Measurements from ENCODE around the gene DHH. TPM values are rescaled to one million over a fixed set of nuclear protein-coding genes. Genes with fewer than 3 reads are reported as not detected.
A peak's percentile ranks its signal among the peaks of the same experiment; 100 is the strongest.
"Not testable (repeated sequence)": the region's sequence is repeated elsewhere in the genome, so short reads cannot be mapped to it uniquely, and the experiment has no call there.

DHH gene
- total RNA-seq, 2 experiments from 2014 or later, result 0.08 to 0.20 TPM

- Mint-ChIP-seq H3K27ac (peak overlapping the region; percentile 97), H3K9me3 (no peaks in the 10 kb centered on the region), H3K27me3 (no peaks in the 10 kb centered on the region), H3K36me3 (ENCODE audit: low read depth) (peaks cover 50% of the 10 kb centered on the region), H3K4me1 (peaks cover 54% of the 10 kb centered on the region), H3K4me3 (peak overlapping the region; percentile 96)
- peak; percentile 92 for DNase-seq
- ChIA-PET POLR2A (interaction anchor here (0.7 to 6.7 kb wide), 80 partner anchors 8 to 1121 kb away, joined by 3 to 261 read pairs (median 5); partner anchors contain the start of genes DDN, DDX23, DHH and KANSL2), CTCF (interaction anchor here (0.6 to 4.1 kb wide), 35 partner anchors 9 to 236 kb away, joined by 3 to 44 read pairs (median 4); partner anchors contain the start of genes LMBR1L, RHEBL1, TROAP and TUBA1A)
Measured at GRCh38 chr12:49130151-49131050, 35.8 kb upstream of the DHH start.

GRCh38 chr12:49129332-49130150, 34.9 kb upstream of the DHH start:
- POLR2A ChIA-PET, result interaction anchor here (0.8 to 6.7 kb wide), 35 partner anchors 10 to 438 kb away, joined by 3 to 261 read pairs (median 11); partner anchors contain the start of genes DDN, DDX23, DHH and KMT2D
- no peaks in the 10 kb centered on the region for H3K9me3 Mint-ChIP-seq
- peak overlapping the region; percentile 97 for H3K27ac Mint-ChIP-seq
- H3K36me3 Mint-ChIP-seq (ENCODE audit: low read depth), result peaks cover 50% of the 10 kb centered on the region
- no peaks in the 10 kb centered on the region for H3K27me3 Mint-ChIP-seq
- peaks cover 54% of the 10 kb centered on the region for H3K4me1 Mint-ChIP-seq
- CTCF ChIA-PET, result interaction anchor here (0.7 to 4.1 kb wide), 17 partner anchors 8 to 151 kb away, joined by 3 to 44 read pairs (median 4); partner anchors contain the start of genes LMBR1L, RHEBL1, TUBA1A and WNT1
- peak overlapping the region; percentile 96 for H3K4me3 Mint-ChIP-seq
- DNase-seq, result no peak

DNA sequence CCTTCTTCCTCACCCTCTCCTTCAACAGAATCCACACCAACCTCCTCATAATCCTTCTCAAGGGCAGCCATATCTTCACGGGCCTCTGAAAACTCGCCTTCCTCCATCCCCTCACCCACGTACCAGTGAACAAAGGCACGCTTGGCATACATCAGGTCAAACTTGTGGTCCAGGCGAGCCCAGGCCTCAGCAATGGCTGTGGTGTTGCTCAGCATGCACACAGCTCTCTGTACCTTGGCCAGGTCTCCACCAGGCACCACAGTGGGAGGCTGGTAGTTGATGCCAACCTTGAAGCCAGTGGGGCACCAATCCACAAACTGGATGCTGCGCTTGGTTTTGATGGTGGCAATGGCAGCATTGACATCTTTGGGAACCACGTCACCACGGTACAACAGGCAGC, 33.4 kb upstream of the DHH start:
- Mint-ChIP-seq H3K4me3 (peak overlapping the region; percentile 37), H3K4me1 (peaks cover 43% of the 10 kb centered on the region), H3K36me3 (ENCODE audit: low read depth) (peaks cover 50% of the 10 kb centered on the region)
- CTCF ChIA-PET, result interaction anchor here (0.8 to 1.2 kb wide), 3 partner anchors 17 to 60 kb away, joined by 3 read pairs; partner anchors contain the start of genes LMBR1L and RHEBL1
- not testable (repeated sequence) for H3K9me3 Mint-ChIP-seq, DNase-seq, H3K27me3 Mint-ChIP-seq, H3K27ac Mint-ChIP-seq
- POLR2A ChIA-PET, result interaction anchor here (0.8 to 6.7 kb wide), 13 partner anchors 11 to 195 kb away, joined by 3 to 74 read pairs (median 4); partner anchors contain the start of genes DHH, LMBR1L, RHEBL1 and TROAP

- no peaks in the 10 kb centered on the region for H3K9me3 Mint-ChIP-seq
- CTCF ChIA-PET, result interaction anchor here (0.8 to 1.2 kb wide), 4 partner anchors 7 to 61 kb away, joined by 3 read pairs; partner anchors contain the start of genes LMBR1L and RHEBL1
- peak overlapping the region; percentile 17 for H3K27ac Mint-ChIP-seq
- H3K4me3 Mint-ChIP-seq, result peak overlapping the region; percentile 37
- no peak for DNase-seq
- peaks cover 35% of the 10 kb centered on the region for H3K4me1 Mint-ChIP-seq
- H3K27me3 Mint-ChIP-seq, result no peaks in the 10 kb centered on the region
- POLR2A ChIA-PET, result interaction anchor here (0.6 to 6.7 kb wide), 15 partner anchors 10 to 210 kb away, joined by 3 to 74 read pairs (median 4); partner anchors contain the start of genes C1QL4, DHH, LMBR1L and RHEBL1
- peaks cover 50% of the 10 kb centered on the region for H3K36me3 Mint-ChIP-seq (ENCODE audit: low read depth)
Measured at GRCh38 chr12:49126852-49127763, 32.5 kb upstream of the DHH start.

DNA sequence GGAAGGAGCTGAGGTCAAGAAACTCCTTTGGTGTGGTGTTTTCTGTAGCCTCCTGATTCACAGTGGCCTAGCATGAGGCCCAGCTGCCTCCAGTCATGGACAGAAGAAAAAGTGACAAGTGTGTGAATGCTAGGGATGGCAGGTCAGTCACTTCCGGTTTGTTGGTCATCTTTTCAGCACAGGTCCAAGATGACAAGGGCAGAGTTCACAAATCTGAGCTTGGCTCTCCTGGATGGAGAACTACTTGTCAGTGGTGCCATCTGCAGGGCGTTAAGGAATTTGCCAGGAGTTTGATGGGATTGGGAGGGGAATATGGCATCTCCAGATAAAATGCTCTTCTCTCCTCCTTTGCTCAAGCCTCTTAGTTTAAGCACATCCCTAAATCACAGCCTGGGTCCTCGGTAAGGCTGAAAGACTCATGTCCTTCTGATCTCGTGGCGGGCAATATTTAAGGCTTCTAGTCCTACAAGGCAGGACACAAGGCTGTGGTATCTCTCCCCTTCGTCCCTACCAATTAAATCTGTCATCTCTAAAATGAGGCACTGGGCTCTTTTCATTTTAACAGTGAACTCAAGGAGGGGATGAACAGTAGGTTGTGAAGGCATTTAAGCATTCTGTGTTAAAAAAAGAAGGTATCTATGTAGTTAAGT, 26.6 kb upstream of the DHH start:
- Mint-ChIP-seq H3K27ac (no peak overlapping the region), H3K4me1 (no peaks in the 10 kb centered on the region), H3K4me3 (no peak overlapping the region), H3K36me3 (ENCODE audit: low read depth) (peaks cover 4% of the 10 kb centered on the region), H3K27me3 (peaks cover 3% of the 10 kb centered on the region), H3K9me3 (no peaks in the 10 kb centered on the region)
- DNase-seq, result no peak
- ChIA-PET POLR2A (interaction anchor here (1.0 to 4.4 kb wide), 2 partner anchors 10 to 13 kb away, joined by 3 to 43 read pairs; partner anchors contain the start of gene TUBA1B), CTCF (interaction anchor here (0.7 kb wide), 1 partner anchor 9 kb away, joined by 3 read pairs; no protein-coding TSS in a partner anchor)

GRCh38 chr12:49111206-49111605, 16.6 kb upstream of the DHH start:
- ChIA-PET POLR2A (interaction anchor here (1.0 to 6.7 kb wide), 12 partner anchors 9 to 77 kb away, joined by 3 to 132 read pairs (median 8); partner anchors contain the start of genes DHH, RHEBL1, TUBA1A and TUBA1B), CTCF (interaction anchor here (1.0 to 5.8 kb wide), 17 partner anchors 9 to 124 kb away, joined by 3 to 46 read pairs (median 5); partner anchors contain the start of genes DHH, RHEBL1 and TUBA1B)
- peak overlapping the region; percentile 88 for H3K4me3 Mint-ChIP-seq
- DNase-seq, result no peak
- H3K27me3 Mint-ChIP-seq, result peaks cover 2% of the 10 kb centered on the region
- peaks cover 29% of the 10 kb centered on the region for H3K4me1 Mint-ChIP-seq
- peak overlapping the region; percentile 82 for H3K27ac Mint-ChIP-seq
- H3K9me3 Mint-ChIP-seq, result no peaks in the 10 kb centered on the region
- peaks cover 10% of the 10 kb centered on the region for H3K36me3 Mint-ChIP-seq (ENCODE audit: low read depth)

- Mint-ChIP-seq H3K4me1 (peaks cover 31% of the 10 kb centered on the region), H3K36me3 (ENCODE audit: low read depth) (peaks cover 11% of the 10 kb centered on the region), H3K4me3 (peak within 1 kb of the TSS; percentile 88), H3K9me3 (no peaks in the 10 kb centered on the region), H3K27me3 (peaks cover 2% of the 10 kb centered on the region), H3K27ac (peak within 1 kb of the TSS; percentile 82)
- DNase-seq, result peak; percentile 97
- ChIA-PET CTCF (interaction anchor here (1.0 to 5.8 kb wide), 18 partner anchors 10 to 125 kb away, joined by 3 to 46 read pairs (median 5); partner anchors contain the start of genes DHH, RHEBL1 and TUBA1B), POLR2A (interaction anchor here (0.8 to 6.7 kb wide), 16 partner anchors 9 to 154 kb away, joined by 3 to 132 read pairs (median 8); partner anchors contain the start of genes DHH, RHEBL1, TUBA1A and TUBA1B)
Measured at GRCh38 chr12:49110464-49111155, 16.0 kb upstream of the DHH start, which contains the start of gene LMBR1L. TSS of gene LMBR1L (minus strand) at chr12:49110847. CDS start at chr12:49110555, 292 bp downstream.

- ChIA-PET POLR2A (interaction anchor here (0.8 to 6.7 kb wide), 16 partner anchors 9 to 155 kb away, joined by 3 to 132 read pairs (median 8); partner anchors contain the start of genes DHH, RHEBL1, TUBA1A and TUBA1B), CTCF (interaction anchor here (1.0 to 5.8 kb wide), 14 partner anchors 10 to 125 kb away, joined by 3 to 46 read pairs (median 5); partner anchors contain the start of genes DHH, RHEBL1 and TUBA1B)
- Mint-ChIP-seq H3K4me3 (peak overlapping the region; percentile 88), H3K27me3 (no peaks in the 10 kb centered on the region), H3K4me1 (peaks cover 31% of the 10 kb centered on the region), H3K27ac (peak overlapping the region; percentile 82), H3K9me3 (no peaks in the 10 kb centered on the region), H3K36me3 (ENCODE audit: low read depth) (peaks cover 11% of the 10 kb centered on the region)
- DNase-seq, result peak; percentile 35
Measured at GRCh38 chr12:49109641-49110463, 15.3 kb upstream of the DHH start.

DNA sequence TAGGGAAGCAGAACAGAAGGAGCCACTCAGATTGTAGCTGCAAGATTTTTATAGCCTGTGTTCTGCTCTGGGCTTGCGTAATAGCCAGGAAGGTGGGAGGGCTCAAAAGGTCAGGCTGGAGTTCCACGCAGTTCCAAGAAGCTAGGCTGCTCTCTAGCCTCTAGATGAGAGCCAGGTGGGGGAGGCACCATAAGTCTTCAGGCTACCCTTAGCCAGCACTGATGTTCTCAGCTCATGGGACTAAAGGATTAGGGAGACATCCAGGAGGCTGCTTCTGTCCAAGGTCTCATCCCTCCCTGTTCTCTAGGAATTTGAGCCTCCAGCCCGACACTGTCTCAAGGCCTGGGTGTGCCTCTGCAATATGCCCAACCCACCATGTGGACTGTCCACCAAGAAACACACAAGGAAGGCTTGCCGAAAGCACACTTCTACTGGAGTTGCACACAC, 14.4 kb upstream of the DHH start:
- Mint-ChIP-seq H3K9me3 (no peaks in the 10 kb centered on the region), H3K36me3 (ENCODE audit: low read depth) (peaks cover 14% of the 10 kb centered on the region), H3K4me3 (peak overlapping the region; percentile 88), H3K4me1 (peaks cover 33% of the 10 kb centered on the region), H3K27me3 (no peaks in the 10 kb centered on the region), H3K27ac (no peak overlapping the region)
- POLR2A ChIA-PET, result interaction anchor here (0.7 to 6.7 kb wide), 6 partner anchors 12 to 61 kb away, joined by 3 to 132 read pairs (median 14); partner anchors contain the start of genes DHH and TUBA1B
- CTCF ChIA-PET, result interaction anchor here (1.0 to 5.8 kb wide), 8 partner anchors 11 to 188 kb away, joined by 3 to 46 read pairs (median 26); partner anchors contain the start of genes DHH, RHEBL1 and TUBA1B
- no peak for DNase-seq

Measured in activated CD4-positive, alpha-beta memory T cell treated with anti-CD3 and anti-CD28 coated beads, Interleukin-2, amount 10 ng/mL, durations not matched to agents 7 days and 5 days (primary cell).